ENCODE results near the gene METTL21C. TPM values are rescaled to one million over a fixed set of nuclear protein-coding genes. Genes with fewer than 3 reads are reported as not detected.

METTL21C gene
- polyA plus RNA-seq, result not detected in 2 replicates
- polyA minus RNA-seq, result not detected in 2 replicates

- Histone ChIP-seq H3K4me2 (ENCODE audit: low read length) (no peak within 1 kb of the TSS), H3K9me3 (ENCODE audit: low read length) (no peaks in the 10 kb centered on the region), H3K4me3 (ENCODE audit: low read length) (peak within 1 kb of the TSS; percentile 35), H3K27ac (ENCODE audit: low read length) (peak within 1 kb of the TSS; percentile 78), H3K27me3 (ENCODE audit: insufficient read depth, low read depth, low read length) (no peaks in the 10 kb centered on the region), H3K79me2 (replicated peaks; ENCODE audit: insufficient read depth, low read length) (no peaks in the 10 kb centered on the region), H3K36me3 (ENCODE audit: insufficient read depth, low read length) (no peaks in the 10 kb centered on the region), H4K20me1 (ENCODE audit: insufficient read depth) (no peaks in the 10 kb centered on the region), H2AFZ (ENCODE audit: low read depth, low read length) (no peak within 1 kb of the TSS), H3K9ac (ENCODE audit: low read length) (peak within 1 kb of the TSS; percentile 18), H3F3A (ENCODE audit: insufficient read depth, low read length, poor library complexity, severe bottlenecking) (no peaks in the 10 kb centered on the region), H3K9me2 (ENCODE audit: insufficient read depth, low read length) (no peaks in the 10 kb centered on the region)
- no peak for TF ChIP-seq REST (IDR thresholded peaks at IDR 0.05; ENCODE audit: borderline replicate concordance)
- no peak for TF ChIP-seq EP300 (conservative IDR thresholded peaks at IDR 0.05; ENCODE audit: poor library complexity, severe bottlenecking)
- TF ChIP-seq RAD21 (conservative IDR thresholded peaks at IDR 0.05), result no peak
- no peak for TF ChIP-seq POLR2AphosphoS5 (IDR thresholded peaks at IDR 0.05)
- TF ChIP-seq TAF1 (IDR thresholded peaks at IDR 0.05; ENCODE audit: low read depth), result no peak
- no peak for TF ChIP-seq MXI1 (conservative IDR thresholded peaks at IDR 0.05; ENCODE audit: poor library complexity, severe bottlenecking)
- TF ChIP-seq SMC3 (conservative IDR thresholded peaks at IDR 0.05; ENCODE audit: poor library complexity), result no peak
- no peak for TF ChIP-seq EZH2 (IDR thresholded peaks at IDR 0.05; ENCODE audit: borderline replicate concordance, insufficient read depth, low read length, poor library complexity, severe bottlenecking)
- no peak for TF ChIP-seq CTCF (IDR thresholded peaks at IDR 0.05; ENCODE audit: poor library complexity, severe bottlenecking)
Measured at GRCh38 chr13:102694937-102695336, at the start of gene METTL21C. Gene METTL21C, minus strand, starts transcription at chr13:102695044. Its CDS starts 546 bp downstream, at chr13:102694498.

- Histone ChIP-seq H3K36me3 (ENCODE audit: insufficient read depth, low read length) (no peaks in the 10 kb centered on the region), H3K79me2 (replicated peaks; ENCODE audit: insufficient read depth, low read length) (no peaks in the 10 kb centered on the region), H3K9ac (ENCODE audit: low read length) (no peak overlapping the region), H3K4me2 (ENCODE audit: low read length) (no peak overlapping the region), H3F3A (ENCODE audit: insufficient read depth, low read length, poor library complexity, severe bottlenecking) (no peaks in the 10 kb centered on the region), H3K27ac (ENCODE audit: low read length) (no peak overlapping the region), H3K9me2 (ENCODE audit: insufficient read depth, low read length) (no peaks in the 10 kb centered on the region), H4K20me1 (ENCODE audit: insufficient read depth) (no peaks in the 10 kb centered on the region), H3K4me3 (ENCODE audit: low read length) (no peak overlapping the region), H3K9me3 (ENCODE audit: low read length) (no peaks in the 10 kb centered on the region), H3K27me3 (ENCODE audit: insufficient read depth, low read depth, low read length) (no peaks in the 10 kb centered on the region), H2AFZ (ENCODE audit: low read depth, low read length) (no peak overlapping the region)
- TF ChIP-seq EZH2 (IDR thresholded peaks at IDR 0.05; ENCODE audit: borderline replicate concordance, insufficient read depth, low read length, poor library complexity, severe bottlenecking) (no peak), RAD21 (conservative IDR thresholded peaks at IDR 0.05) (no peak), CTCF (IDR thresholded peaks at IDR 0.05; ENCODE audit: poor library complexity, severe bottlenecking) (no peak), MXI1 (conservative IDR thresholded peaks at IDR 0.05; ENCODE audit: poor library complexity, severe bottlenecking) (no peak), SMC3 (conservative IDR thresholded peaks at IDR 0.05; ENCODE audit: poor library complexity) (no peak), EP300 (conservative IDR thresholded peaks at IDR 0.05; ENCODE audit: poor library complexity, severe bottlenecking) (no peak), TAF1 (IDR thresholded peaks at IDR 0.05; ENCODE audit: low read depth) (no peak), POLR2AphosphoS5 (IDR thresholded peaks at IDR 0.05) (no peak), REST (IDR thresholded peaks at IDR 0.05; ENCODE audit: borderline replicate concordance) (no peak)
Measured at GRCh38 chr13:102742506-102742905, 47.7 kb upstream of the METTL21C start.

All from neural cell (in vitro differentiated cells).